ENCODE data around the gene SCAPER.
"Not testable (repeated sequence)": the region's sequence is repeated elsewhere in the genome, so short reads cannot be mapped to it uniquely, and the experiment has no call there.

The SCAPER gene

DNA sequence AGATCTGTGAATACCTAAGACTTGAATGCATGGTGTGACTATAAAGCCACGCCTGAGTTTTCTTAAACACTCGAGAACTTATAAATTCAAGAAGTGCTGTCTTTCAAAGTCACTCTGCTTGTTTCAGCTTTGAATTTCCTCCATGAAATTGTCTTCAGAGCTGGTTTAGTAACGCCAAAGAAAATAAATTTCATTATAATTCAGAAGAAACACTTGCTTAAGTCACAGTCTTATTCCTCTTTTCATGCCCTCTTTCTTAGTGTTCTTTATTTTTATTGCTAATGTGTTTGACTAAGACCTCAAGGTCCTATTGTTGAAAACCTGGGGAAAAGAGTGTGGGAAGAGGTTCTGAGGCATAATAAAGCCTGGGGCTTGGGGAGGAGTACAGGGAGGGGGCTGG lies 23.1 kb upstream of the SCAPER start:
- in situ Hi-C loops (cut with HindIII; ENCODE audit: low sequenced_read_pairs), result no loop called here

DNA sequence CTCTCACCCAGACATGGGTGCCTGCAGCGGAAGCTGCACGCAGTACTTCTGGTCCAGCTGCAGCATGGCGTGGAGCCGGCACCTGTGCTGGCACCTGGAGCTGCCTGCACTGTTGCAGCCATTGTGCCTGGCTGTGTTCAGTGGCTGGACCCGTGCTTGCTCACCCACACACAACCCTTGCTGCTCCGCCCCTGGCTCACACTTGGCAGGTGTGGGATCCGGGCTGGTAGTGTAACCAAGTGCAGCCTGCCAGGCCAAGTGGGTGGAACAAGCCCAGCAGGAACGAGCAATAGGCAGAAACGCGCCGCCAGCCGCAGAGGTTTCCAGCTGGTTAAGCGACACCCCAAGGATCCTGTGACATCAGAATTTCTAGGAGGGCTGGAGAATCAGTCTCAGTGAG lies 11.2 kb upstream of the SCAPER start:
- in situ Hi-C loops (cut with HindIII; ENCODE audit: low sequenced_read_pairs), result no loop called here

DNA sequence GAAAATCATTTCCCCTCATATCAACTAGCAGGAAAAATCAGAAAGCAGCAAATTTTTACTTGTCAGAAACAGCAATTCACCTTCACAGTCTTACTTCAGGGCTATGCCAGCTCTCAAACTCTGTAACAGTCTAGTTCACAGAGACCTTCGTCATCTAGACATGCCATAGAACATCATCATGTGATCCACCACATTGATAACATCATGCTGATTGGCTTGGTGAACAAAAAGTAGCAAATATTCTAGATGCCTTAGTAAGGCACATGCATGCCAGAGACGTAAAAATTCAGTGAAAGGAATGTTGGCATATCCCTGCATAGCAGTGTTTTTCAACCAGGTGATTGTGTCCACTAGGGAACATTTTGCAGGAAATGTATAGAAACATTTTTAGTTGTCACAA lies 8.6 kb upstream of the SCAPER start:
- in situ Hi-C loops (cut with HindIII; ENCODE audit: low sequenced_read_pairs), result no loop called here

DNA sequence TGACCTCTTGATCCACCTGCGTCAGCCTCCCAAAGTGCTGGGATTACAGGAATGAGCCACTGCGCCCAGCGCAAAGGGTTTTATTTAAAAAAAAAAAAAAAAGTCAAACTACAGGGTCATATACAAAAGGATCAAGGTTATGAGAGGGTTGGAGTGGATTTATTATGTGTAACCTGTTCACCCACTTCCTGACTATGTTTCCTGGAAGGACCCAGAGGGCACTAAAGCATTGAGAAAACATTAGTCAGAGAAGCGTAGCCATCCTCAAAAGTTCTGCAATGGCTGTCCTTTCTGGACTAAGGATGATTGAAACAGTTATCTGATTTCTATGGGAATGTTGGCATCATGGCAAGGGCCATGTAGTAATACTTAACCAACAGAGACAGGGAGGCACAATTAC lies 7.3 kb upstream of the SCAPER start:
- in situ Hi-C loops (cut with HindIII; ENCODE audit: low sequenced_read_pairs), result no loop called here

DNA sequence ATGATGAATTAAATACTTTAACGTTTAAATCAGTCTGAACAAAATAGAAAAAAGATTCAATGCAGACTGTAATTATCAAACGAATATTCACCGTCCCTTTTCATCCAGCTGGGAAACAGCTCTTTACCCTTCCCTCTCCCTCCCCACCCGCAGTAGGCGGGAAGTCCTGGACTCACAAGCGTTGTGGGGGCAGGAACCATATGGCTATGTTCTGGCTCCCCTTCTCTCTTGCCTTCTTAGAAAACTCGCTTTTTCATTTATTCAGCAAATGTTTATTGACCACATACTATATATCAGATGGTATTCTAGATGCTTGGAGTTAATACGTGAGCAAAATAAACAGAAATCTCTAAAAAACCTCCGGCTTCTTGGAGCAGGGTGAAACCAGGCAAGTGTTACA lies 715 bp upstream of the SCAPER start:
- in situ Hi-C loops (cut with HindIII; ENCODE audit: low sequenced_read_pairs), result no loop called here

DNA sequence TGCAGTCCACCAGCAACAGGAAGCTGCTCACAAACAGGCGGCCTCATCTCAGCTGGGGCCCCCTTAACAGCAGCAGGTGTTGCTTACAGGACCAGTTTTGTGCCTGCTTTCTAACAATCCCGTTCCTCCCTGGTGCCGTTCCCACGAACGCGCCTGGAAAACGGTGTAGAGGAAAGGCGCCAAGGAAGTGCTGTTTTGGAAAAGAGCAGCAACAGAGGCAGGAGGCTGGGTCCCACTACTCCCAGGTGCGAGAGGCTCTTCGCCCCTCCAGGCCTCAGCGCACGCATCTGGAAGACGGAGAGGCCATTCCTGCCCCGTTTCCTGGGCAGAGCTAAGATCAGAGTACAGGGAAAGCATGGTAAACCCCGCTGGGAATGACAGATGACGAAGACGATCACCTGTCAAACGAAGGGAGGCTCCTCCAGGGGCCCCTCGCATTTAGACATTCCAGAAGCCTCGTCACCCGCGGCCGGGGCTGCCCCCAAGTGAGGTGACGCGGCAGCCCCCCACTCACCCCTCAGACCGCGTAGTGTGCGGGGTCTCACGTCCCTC lies 603 bp downstream of the SCAPER start:
- in situ Hi-C loops (cut with HindIII; ENCODE audit: low sequenced_read_pairs), result no loop called here

DNA sequence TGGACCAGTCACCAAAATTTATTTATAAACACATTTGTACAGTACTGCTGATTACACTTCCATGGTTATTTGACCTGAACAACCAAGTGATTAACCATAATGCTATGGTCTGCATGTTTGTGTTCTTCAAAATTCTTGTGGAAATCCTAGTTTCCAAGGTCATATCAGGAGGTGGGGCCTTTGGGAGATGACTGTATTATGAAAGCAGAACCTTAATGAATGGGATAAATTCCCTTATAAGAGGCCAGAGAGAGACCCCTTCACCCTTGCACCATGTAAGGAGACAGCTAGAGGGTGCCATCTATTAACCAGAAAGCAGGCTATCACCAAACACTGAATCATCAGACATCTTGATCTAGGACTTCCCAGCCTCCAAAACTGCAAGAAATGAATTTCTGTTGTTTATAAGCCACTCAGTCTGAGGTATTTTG lies 1.9 kb downstream of the SCAPER start:
- in situ Hi-C loops (cut with HindIII; ENCODE audit: low sequenced_read_pairs), result no loop called here

DNA sequence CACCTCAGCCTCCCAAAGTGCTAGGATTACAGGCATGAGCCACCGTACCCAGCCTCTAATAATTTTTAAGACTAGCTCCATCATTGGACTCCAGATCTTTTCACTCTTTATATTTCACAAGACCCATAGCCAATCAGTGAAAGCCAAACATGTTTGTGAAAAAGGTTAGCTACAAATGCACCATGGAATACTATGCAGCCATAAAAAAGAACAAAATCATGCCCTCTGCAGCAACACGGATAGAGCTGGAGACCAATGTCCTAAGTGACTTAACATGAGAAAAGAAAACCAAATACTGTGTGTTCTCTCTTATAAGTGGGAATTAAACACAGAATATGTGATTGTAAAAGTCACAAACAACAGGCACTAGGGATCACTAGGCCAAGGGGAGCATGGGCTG lies 3.2 kb downstream of the SCAPER start:
- in situ Hi-C loops (cut with HindIII; ENCODE audit: low sequenced_read_pairs), result no loop called here

DNA sequence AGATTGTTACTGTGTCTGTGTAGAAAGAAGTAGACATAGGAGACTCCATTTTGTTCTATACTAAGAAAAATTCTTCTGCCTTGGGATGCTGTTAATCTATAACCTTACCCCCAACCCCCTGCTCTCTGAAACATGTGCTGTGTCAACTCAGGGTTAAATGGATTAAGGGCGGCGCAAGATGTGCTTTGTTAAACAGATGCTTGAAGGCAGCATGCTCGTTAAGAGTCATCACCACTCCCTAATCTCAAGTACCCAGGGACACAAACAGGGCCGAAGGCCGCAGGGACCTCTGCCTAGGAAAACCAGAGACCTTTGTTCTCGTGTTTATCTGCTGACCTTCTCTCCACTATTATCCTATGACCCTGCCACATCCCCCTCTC lies 5.2 kb downstream of the SCAPER start:
- in situ Hi-C loops (cut with HindIII; ENCODE audit: low sequenced_read_pairs), result not testable (repeated sequence)

DNA sequence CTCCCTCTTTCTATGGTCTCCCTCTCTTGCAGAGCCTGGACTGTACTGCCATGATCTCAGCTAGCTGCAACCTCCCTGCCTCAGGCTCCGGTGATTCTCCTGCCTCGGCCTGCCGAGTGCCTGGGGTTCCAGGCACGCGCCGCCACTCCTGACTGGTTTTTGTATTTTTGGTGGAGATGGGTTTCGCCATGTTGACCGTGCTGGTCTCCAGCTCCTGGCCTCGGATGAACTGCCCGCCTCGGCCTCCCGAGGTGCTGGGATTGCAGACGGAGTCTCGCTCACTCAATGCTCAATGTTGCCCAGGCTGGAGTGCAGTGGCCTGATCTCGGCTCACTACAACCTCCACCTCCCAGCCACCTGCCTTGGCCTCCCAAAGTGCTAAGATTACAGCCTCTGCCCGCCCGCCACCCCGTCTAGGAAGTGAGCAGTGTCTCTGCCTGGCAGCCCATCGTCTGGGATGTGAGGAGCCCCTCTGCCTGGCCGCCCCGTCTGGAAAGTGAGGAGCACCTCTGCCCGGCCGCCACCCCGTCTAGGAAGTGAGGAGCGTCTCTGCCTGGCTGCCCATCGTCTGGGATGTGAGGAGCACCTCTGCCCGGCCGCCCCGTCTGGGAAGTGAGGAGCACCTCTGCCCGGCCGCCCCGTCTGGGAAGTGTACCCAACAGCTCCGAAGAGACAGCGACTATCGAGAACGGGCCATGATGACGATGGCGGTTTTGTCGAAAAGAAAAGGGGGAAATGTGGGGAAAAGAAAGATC lies 5.8 kb downstream of the SCAPER start:
- in situ Hi-C loops (cut with HindIII; ENCODE audit: low sequenced_read_pairs), result not testable (repeated sequence)

DNA sequence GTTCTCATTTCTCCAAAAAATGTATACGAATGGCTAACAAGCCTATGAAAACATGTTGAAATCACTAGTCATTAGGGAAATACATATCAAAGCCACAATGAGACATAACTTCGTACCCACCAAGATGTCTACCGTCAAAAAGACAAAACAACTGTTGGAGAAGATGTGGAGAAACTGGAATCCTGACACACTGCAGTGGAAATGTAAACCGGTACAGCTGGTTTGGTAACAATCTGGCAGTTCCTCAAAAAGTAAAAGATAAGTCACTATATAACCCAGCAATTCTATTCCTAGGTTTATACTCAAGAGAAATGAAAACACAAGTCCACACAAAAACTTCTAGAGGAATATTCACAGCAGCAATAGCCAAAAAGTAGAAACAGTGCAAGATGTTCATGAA lies 7.0 kb downstream of the SCAPER start:
- in situ Hi-C loops (cut with HindIII; ENCODE audit: low sequenced_read_pairs), result no loop called here

DNA sequence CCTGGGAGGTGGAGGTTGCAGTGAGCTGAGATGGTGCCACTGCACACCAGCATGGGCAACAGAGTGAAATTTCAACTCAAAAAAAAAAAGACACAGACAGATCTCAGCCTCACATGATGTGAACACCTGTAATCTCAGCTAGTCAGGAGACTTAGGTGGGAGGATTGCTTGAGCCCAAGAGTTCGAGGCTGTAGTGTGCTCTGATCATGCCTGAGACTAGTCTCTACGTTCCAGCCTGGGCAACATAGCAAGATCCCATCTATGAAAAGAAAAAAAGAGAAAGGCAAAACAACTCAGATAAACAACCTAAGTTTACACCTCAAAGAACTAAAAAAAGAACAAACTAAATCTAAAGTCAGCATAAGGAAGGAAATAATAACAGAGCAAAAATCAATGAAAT lies 11.0 kb downstream of the SCAPER start:
- in situ Hi-C loops (cut with HindIII; ENCODE audit: low sequenced_read_pairs), result no loop called here

DNA sequence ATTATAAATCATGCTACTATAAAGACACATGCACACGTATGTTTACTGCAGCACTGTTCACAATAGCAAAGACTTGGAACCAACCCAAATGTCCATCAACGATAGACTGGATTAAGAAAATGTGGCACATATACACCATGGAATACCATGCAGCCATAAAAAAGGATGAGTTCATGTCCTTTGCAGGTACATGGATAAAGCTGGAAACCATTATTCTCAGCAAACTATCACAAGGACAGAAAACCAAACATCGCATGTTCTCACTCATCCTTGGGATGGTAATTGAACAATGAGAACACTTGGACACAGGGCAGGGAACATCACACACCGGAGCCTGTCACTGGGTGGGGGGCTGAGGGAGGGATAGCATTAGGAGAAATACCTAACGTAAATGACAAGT lies 12.3 kb downstream of the SCAPER start:
- in situ Hi-C loops (cut with HindIII; ENCODE audit: low sequenced_read_pairs), result not testable (repeated sequence)

DNA sequence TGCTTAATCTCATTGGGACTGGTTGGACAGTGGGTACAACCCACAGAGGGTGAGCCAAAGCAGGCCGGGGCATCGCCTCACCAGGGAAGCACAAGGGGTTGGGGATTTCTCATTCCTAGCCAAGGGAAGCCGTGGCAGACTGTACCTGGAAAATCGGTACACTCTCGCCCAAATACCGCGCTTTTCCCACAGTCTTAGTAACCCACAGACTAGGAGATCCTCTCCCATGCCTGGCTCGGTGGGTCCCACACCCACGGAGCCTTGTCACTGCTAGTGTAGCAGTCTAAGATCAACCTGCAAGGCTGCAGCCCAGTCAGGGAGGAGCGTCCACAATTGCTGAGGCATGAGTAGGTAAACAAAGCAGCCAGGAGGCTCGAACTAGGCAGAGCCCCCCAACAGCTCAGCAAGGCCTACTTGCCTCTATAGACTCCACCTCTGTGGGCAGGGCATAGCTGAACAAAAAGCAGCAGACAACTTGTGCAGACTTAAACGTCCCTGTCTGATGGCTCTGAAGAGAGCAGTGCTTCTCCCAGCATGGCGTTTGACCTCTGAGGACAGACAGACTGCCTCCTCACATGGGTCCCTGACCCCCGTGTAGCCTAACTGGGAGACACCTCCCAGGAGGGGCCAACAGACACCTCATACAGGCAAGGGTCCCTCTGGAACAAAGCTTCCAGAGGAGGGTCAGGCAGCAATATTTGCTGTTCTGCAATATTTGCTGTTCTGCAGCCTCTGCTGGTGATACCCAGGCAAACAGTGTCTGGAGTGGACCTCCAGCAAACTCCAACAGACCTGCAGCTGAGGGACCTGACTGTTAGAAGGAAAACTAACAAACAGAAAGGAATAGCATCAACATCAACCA lies 17.6 kb downstream of the SCAPER start:
- in situ Hi-C loops (cut with HindIII; ENCODE audit: low sequenced_read_pairs), result not testable (repeated sequence)

DNA sequence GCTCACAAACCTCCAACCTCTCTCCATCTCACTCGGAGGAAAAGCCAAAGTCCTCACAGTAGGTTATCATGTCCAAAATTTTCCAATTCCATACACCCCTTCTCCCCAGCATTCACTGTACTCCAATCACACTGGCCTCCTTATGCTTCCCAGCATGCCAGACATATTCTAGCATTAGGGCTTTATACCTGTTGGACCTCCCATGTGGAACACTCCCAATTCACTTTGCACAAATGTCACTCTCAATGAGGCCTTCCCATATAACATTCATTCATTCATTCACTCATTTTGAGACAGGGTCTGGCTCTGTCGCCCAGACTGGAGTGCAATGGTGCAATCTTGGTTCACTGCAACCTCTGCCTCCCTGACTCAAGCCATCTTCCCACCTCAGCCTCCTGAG lies 19.9 kb downstream of the SCAPER start:
- in situ Hi-C loops (cut with HindIII; ENCODE audit: low sequenced_read_pairs), result no loop called here

DNA sequence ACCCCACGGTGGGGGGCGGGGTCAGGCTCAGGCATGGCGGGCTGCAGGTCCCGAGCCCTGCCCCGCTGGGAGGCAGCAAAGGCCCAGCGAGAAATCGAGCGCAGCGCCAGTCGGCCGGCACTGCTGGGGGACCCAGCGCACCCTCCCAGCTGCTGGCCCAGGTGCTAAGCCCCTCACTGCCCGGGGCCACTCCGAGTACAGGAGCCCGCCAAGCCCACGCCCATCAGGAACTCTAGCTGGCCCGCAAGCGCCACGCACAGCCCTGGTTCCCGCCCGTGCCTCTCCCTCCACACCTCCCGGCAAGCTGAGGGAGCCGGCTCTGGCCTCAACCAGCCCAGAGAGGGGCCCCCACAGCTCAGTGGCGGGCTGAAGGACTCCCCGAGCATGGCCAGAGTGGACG lies 29.2 kb downstream of the SCAPER start:
- in situ Hi-C loops (cut with HindIII; ENCODE audit: low sequenced_read_pairs), result no loop called here

DNA sequence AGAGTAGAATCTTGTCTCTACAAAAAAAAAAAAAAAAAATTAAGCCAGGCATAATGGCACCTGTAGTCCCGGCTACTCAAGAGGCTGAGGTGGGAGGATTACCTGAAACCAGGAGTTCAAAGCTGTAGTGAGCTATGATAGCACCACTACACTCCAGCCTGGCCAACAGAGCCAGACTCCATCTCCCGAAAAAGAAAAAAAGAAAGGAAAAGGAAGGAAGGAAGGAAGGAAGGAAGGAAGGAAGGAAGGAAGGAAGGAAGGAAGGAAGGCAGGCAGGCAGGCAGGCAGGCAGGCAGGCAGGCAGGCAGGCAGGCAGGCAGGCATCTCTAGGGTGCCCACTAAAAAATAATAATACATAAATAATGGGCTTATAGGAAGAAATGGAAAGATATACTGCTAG lies 32.1 kb downstream of the SCAPER start:
- in situ Hi-C loops (cut with HindIII; ENCODE audit: low sequenced_read_pairs), result not testable (repeated sequence)

DNA sequence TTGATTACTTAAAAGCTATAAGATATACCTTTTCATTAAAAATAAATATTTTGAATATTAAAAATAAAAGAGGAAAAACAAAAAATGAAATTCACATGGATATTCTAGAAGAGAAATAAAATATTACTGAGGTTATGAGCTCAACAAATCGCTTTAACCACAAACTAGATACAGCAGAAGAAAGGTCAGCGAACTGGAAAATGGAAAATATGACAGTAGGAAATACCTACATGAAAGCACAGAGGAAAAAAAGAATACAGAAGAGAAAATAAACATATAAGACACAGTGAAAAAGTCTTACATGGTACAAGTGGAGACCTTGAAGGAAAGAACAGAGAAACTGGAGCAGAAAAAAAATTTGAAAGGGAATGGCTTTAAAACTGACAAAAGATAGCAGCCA lies 33.2 kb downstream of the SCAPER start:
- in situ Hi-C loops (cut with HindIII; ENCODE audit: low sequenced_read_pairs), result no loop called here

DNA sequence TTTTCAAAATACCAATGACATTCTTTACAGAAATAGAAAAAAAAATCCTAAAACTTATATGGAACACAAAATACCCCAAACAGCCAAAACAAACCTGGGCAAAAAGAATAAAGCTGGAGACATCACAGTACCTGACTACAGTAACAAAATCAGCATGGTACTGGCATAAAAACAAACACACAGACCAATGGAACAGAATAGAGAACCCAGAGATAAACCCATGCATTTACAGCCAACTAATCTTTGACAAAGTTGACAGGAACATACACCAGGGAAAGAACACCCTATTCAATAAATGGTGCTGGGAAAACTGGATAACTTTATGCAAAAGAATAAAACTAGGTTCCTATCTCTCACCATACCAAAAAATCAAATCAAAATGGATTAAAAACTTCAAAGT lies 36.4 kb downstream of the SCAPER start:
- in situ Hi-C loops (cut with HindIII; ENCODE audit: low sequenced_read_pairs), result no loop called here

DNA sequence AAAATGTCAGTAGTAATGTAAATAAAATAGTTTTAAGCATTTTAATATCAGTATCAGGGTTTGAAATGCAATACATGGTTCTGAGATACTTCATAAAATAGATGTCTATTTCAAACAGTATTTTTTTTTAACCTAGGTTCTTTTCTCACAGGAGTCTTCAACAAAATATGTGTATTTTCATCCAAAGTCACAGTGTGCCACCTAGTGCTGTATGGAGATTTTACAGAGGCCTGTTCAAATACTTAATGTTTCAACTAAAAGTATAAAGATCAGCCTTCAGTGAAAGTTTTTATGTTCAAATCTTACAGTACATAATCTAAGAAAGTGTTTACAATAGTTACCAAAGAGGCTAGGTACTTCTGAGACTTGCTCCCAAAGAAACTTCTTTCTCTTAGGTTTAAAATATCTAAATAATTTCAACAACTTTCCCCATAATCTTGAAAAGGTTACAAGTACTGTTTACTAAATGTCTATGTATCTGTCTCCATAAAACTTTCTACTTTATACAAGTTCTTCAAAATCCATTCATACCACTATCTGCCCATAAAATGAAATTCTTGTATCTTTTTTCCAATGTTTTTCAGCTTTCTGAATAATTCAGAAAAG lies 38.3 kb downstream of the SCAPER start:
- in situ Hi-C loops (cut with HindIII; ENCODE audit: low sequenced_read_pairs), result no loop called here

DNA sequence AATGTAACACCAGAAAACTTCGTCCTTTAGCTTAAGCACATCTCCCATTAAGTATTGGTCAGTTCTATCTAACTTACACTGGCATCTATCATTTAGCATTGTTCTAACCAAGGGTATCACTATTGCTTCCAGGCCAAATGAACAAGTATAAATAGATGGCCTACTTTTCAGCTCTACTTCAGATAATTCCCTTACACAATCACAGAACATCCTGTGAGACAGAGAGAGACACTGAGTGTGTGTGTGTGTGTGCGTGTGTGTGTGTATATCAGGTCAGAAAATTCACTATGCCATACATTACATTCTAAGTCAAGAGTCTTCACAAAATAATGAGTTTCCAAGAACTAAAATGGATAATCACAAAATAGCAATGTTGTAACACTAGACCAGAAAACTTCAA lies 39.1 kb downstream of the SCAPER start:
- in situ Hi-C loops (cut with HindIII; ENCODE audit: low sequenced_read_pairs), result no loop called here

DNA sequence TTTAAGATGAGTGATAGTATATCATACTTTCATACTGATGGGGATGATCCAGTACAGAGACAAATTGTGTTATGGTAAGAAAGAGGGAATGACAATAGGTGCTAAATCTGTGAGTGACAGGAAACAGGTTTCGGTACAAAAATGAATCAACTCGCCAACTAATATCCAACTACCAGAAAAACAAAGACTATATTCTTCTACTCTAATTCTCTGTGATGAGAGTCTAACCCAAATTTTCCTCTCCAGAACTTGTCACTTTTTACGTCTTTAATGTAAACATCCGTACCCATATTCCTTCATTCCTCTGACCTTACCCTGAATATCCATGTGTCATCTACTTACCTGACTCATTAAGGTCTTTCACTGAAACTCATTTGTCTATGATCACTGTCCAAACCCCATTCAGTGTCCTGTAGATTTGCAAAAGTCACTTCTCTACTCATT lies 39.6 kb downstream of the SCAPER start:
- in situ Hi-C loops (cut with HindIII; ENCODE audit: low sequenced_read_pairs), result no loop called here
